HG03095 (cell line): Measurements from ENCODE around the gene IGSF6.
"Not testable (repeated sequence)": the region's sequence is repeated elsewhere in the genome, so short reads cannot be mapped to it uniquely, and the experiment has no call there.

ENCODE experiments used
- ATAC-seq: cut with Tn5 transposase; IDR thresholded peaks from one replicate; pipeline ENCODE4 v1.9.1; 2021; ENCODE audit warnings: moderate library complexity; ENCODE audit not compliant: unreplicated experiment

IGSF6 gene

GRCh38 chr16:21629616-21630539, 22.5 kb downstream of the IGSF6 start:
- ATAC-seq = not testable (repeated sequence)

GRCh38 chr16:21628772-21629171, 23.6 kb downstream of the IGSF6 start:
- ATAC-seq = no peak

- no peak for ATAC-seq
These were observed 24.2 kb downstream of the IGSF6 start for GRCh38 chr16:21628121-21628726.

GRCh38 chr16:21626659-21627277, 25.6 kb downstream of the IGSF6 start:
- ATAC-seq = no peak

GRCh38 chr16:21625026-21625425, 27.4 kb downstream of the IGSF6 start:
- ATAC-seq = no peak

- ATAC-seq = no peak
These were observed 29.9 kb downstream of the IGSF6 start for GRCh38 chr16:21622545-21622944.

GRCh38 chr16:21620592-21620991, 31.8 kb downstream of the IGSF6 start:
- ATAC-seq = no peak

- ATAC-seq = no peak
These were observed 32.5 kb downstream of the IGSF6 start for GRCh38 chr16:21619765-21620425.

- no peak for ATAC-seq
These were observed 34.1 kb downstream of the IGSF6 start for GRCh38 chr16:21618281-21618680.

- no peak for ATAC-seq
These were observed 34.8 kb downstream of the IGSF6 start for GRCh38 chr16:21617607-21618006.

GRCh38 chr16:21614896-21615295, 37.5 kb downstream of the IGSF6 start:
- ATAC-seq = no peak

GRCh38 chr16:21613781-21614180, 38.6 kb downstream of the IGSF6 start:
- no peak for ATAC-seq

GRCh38 chr16:21613361-21613760, 39.0 kb downstream of the IGSF6 start:
- ATAC-seq = no peak

GRCh38 chr16:21611556-21612384, 40.6 kb downstream of the IGSF6 start:
- ATAC-seq = no peak

GRCh38 chr16:21611198-21611555, 41.2 kb downstream of the IGSF6 start:
- no peak for ATAC-seq

GRCh38 chr16:21610766-21611165, 41.6 kb downstream of the IGSF6 start:
- no peak for ATAC-seq

GRCh38 chr16:21610006-21610544, 42.3 kb downstream of the IGSF6 start:
- ATAC-seq = no peak

- ATAC-seq = no peak
These were observed 43.6 kb downstream of the IGSF6 start for GRCh38 chr16:21608639-21609328.

- ATAC-seq = not testable (repeated sequence)
These were observed 46.6 kb downstream of the IGSF6 start for GRCh38 chr16:21605848-21606247.

- ATAC-seq = no peak
These were observed 48.5 kb downstream of the IGSF6 start for GRCh38 chr16:21603928-21604327.
